HepG2 (cell line): ENCODE data around the gene GALNT18. TPM values are rescaled to one million over a fixed set of nuclear protein-coding genes. Genes with fewer than 3 reads are reported as not detected.

Experiments used
- ATAC-seq: fragments of 200-7000 bp; cut with Tn5 transposase; 3 replicates; pipeline ENCODE4 v1.9.1; 2020; ENCODE audit warnings: mild to moderate bottlenecking, moderate library complexity
- BruUV-seq: library from RNA; stranded (reverse); fragments of 400-500 nt; replicated peaks from 2 replicates; lab custom pipeline; 2021; lab: Mats Ljungman, UMichigan
- CTCF ChIA-PET: fragments of 300-600 bp; formaldehyde crosslinking; extraction: SDS; loops from one replicate; lab custom pipeline; 2021; ENCODE audit warnings: low total read pairs, inconsistent platforms, low intra/inter-chr PET ratio; lab: Yijun Ruan, JAX
- POLR2A ChIA-PET: fragments of 350-600 bp; sonication (Branson Sonifier 250); formaldehyde crosslinking; loops from one replicate; lab custom pipeline; 2020; ENCODE audit warnings: antibody characterized with exemption, inconsistent platforms; lab: Yijun Ruan, JAX
- DNase-seq: peaks from one replicate; pipeline ENCODE4 v3.0.0-alpha.2; 2015; ENCODE audit warnings: low spot score
- FAIRE-seq: peaks from 3 replicates; lab custom pipeline; 2011; peaks lifted over from hg19 to GRCh38; lab: Jason Lieb, UNC
- H2AFZ ChIP-seq: one replicate; pipeline ENCODE4 v1.6.1; 2011; ENCODE audit warnings: low read length, inconsistent platforms
- H3K27ac ChIP-seq: fragments of 300-600 bp; 3 replicates; pipeline ENCODE4 v1.8.0; 2011; ENCODE audit warnings: mixed run types, mild to moderate bottlenecking, mixed read lengths, low read length, inconsistent platforms; ENCODE audit not compliant: insufficient read depth; ENCODE audit errors: extremely low read length
- H3K27me3 ChIP-seq, 2 experiments: fragments of 200-600 bp in 1 of 2; 2 replicates in 1 of 2; 3 replicates in 1 of 2; pipeline versions ENCODE4 v1.6.0 to v1.8.0; 2011; ENCODE audit warnings: low read length in 2 of 2, mild to moderate bottlenecking in 2 of 2, moderate library complexity in 2 of 2, inconsistent platforms in 1 of 2; ENCODE audit not compliant: insufficient read depth in 2 of 2, control insufficient read depth in 1 of 2
- H3K36me3 ChIP-seq, 2 experiments: fragments of 200-600 bp in 1 of 2; replicated peaks in 1 of 2; 2 replicates in 1 of 2; 3 replicates in 1 of 2; pipeline versions ENCODE4 v1.5.1 to v1.8.0; 2011; ENCODE audit warnings: low read length in 2 of 2, inconsistent platforms in 1 of 2; ENCODE audit not compliant: insufficient read depth in 2 of 2, control insufficient read depth in 1 of 2
- H3K4me1 ChIP-seq: 2 replicates; pipeline ENCODE4 v1.5.1; 2012; ENCODE audit warnings: low read length, inconsistent platforms; ENCODE audit not compliant: insufficient read depth
- H3K4me2 ChIP-seq: 2 replicates; pipeline ENCODE4 v1.6.0; 2011; ENCODE audit warnings: low read depth, low read length, inconsistent platforms
- H3K4me3 ChIP-seq, 3 experiments: fragments of 200-600 bp in 1 of 3; sonication (generic), shearing (Covaris generic) in 1 of 3; replicated peaks in 1 of 3; 2 replicates each; pipeline ENCODE4 v1.5.1; 2011 to 2016; ENCODE audit warnings: low read length in 3 of 3, inconsistent platforms in 2 of 3, low read depth in 2 of 3, mild to moderate bottlenecking in 2 of 3, control low read depth in 1 of 3, mixed read lengths in 1 of 3; ENCODE audit not compliant: insufficient read depth in 1 of 3
- H3K79me2 ChIP-seq: one replicate; pipeline ENCODE4 v1.6.1; 2011; ENCODE audit warnings: low read length, inconsistent platforms; ENCODE audit not compliant: insufficient read depth
- H3K9ac ChIP-seq: 2 replicates; pipeline ENCODE4 v1.6.0; 2011; ENCODE audit warnings: mild to moderate bottlenecking, low read depth, low read length, inconsistent platforms; ENCODE audit not compliant: insufficient read depth
- H3K9me3 ChIP-seq: 2 replicates; pipeline ENCODE4 v1.5.1; 2012; ENCODE audit warnings: mild to moderate bottlenecking, low read length
- H4K20me1 ChIP-seq: 2 replicates; pipeline ENCODE4 v1.6.0; 2011; ENCODE audit warnings: inconsistent platforms, mild to moderate bottlenecking, low read length, moderate library complexity; ENCODE audit not compliant: insufficient read depth
- CREB3 ChIP-seq: sonication (generic); formaldehyde crosslinking; IDR thresholded peaks from 2 replicates; pipeline ENCODE4 v1.5.0; 2020; ENCODE audit warnings: missing genetic modification reagents
- ELF3 ChIP-seq: IDR thresholded peaks from 2 replicates; pipeline ENCODE4 v1.6.1; 2016; ENCODE audit warnings: missing genetic modification reagents, missing compliant biosample characterization
- IRF2 ChIP-seq: IDR thresholded peaks from 2 replicates; pipeline ENCODE4 v1.6.1; 2018; ENCODE audit warnings: missing genetic modification reagents, missing compliant biosample characterization
- KLF9 ChIP-seq: IDR thresholded peaks from 2 replicates; pipeline ENCODE4 v1.6.1; 2016; ENCODE audit warnings: low read depth
- LCORL ChIP-seq, 2 experiments: fragments of 450-650 bp in 1 of 2; sonication (generic) in 1 of 2; formaldehyde crosslinking in 1 of 2; IDR thresholded peaks; 2 replicates each; pipeline versions ENCODE4 v1.5.0 to v1.6.1; 2017 to 2020; ENCODE audit warnings: antibody characterized with exemption in 1 of 2, missing genetic modification reagents in 1 of 2
- MAF1 ChIP-seq: sonication (generic); formaldehyde crosslinking; IDR thresholded peaks from 2 replicates; pipeline ENCODE4 v1.5.0; 2020; ENCODE audit warnings: missing genetic modification reagents, borderline replicate concordance
- MEIS2 ChIP-seq: sonication (generic); formaldehyde crosslinking; IDR thresholded peaks from 2 replicates; pipeline ENCODE4 v1.9.0; 2021; ENCODE audit warnings: mild to moderate bottlenecking, missing genetic modification reagents
- MXI1 ChIP-seq: IDR thresholded peaks from 3 replicates; pipeline ENCODE4 v1.6.1; 2012; ENCODE audit warnings: low read depth, low read length, inconsistent platforms, borderline replicate concordance
- TEAD2 ChIP-seq: sonication (generic); formaldehyde crosslinking; IDR thresholded peaks from 2 replicates; pipeline ENCODE4 v1.9.0; 2021; ENCODE audit warnings: missing genetic modification reagents
- ZBTB44 ChIP-seq: sonication (generic); formaldehyde crosslinking; IDR thresholded peaks from 2 replicates; pipeline ENCODE4 v1.4.0; 2020; ENCODE audit warnings: missing genetic modification reagents
- ZNF510 ChIP-seq: sonication (generic); formaldehyde crosslinking; IDR thresholded peaks from 2 replicates; pipeline ENCODE4 v1.4.0; 2020; ENCODE audit warnings: low read depth, mild to moderate bottlenecking, missing genetic modification reagents
- ZNF543 ChIP-seq: sonication (generic); formaldehyde crosslinking; IDR thresholded peaks from 2 replicates; pipeline ENCODE4 v1.4.0; 2020; ENCODE audit warnings: mild to moderate bottlenecking, missing genetic modification reagents
- ZNF546 ChIP-seq: sonication (generic); formaldehyde crosslinking; conservative IDR thresholded peaks from 2 replicates; pipeline ENCODE4 v1.8.1; 2023; ENCODE audit warnings: mild to moderate bottlenecking, missing genetic modification reagents
- ZNF562 ChIP-seq: sonication (generic); formaldehyde crosslinking; IDR thresholded peaks from 2 replicates; pipeline ENCODE4 v1.8.0; 2022; ENCODE audit warnings: missing genetic modification reagents, borderline replicate concordance
- ZNF567 ChIP-seq: sonication (generic); formaldehyde crosslinking; IDR thresholded peaks from 2 replicates; pipeline ENCODE4 v1.8.1; 2023; ENCODE audit warnings: mild to moderate bottlenecking, missing genetic modification reagents, borderline replicate concordance
- ZSCAN30 ChIP-seq: sonication (generic); formaldehyde crosslinking; IDR thresholded peaks from 2 replicates; pipeline ENCODE4 v1.5.0; 2020; ENCODE audit warnings: mild to moderate bottlenecking, missing genetic modification reagents
- WGBS: methylation state at CpG from one replicate; pipeline ENCODE4 v1.1.6; 2017; ENCODE audit warnings: low lambda C conversion rate; 5-methylcytosine and 5-hydroxymethylcytosine counted together
- in situ Hi-C: cut with HindIII; loops from 2 replicates; pipeline ENCODE4 v1.10.0; 2017; ENCODE audit warnings: low pct_unique_long_range_greater_than_20kb; ENCODE audit not compliant: extremely low pct_ligation_motif_present
- intact Hi-C: fragments of 100-400 bp; cut with micrococcal nuclease; formaldehyde crosslinking; loops from one replicate; pipeline ENCODE4 v1.10.0; 2022; ENCODE audit not compliant: unreplicated experiment
- polyA plus RNA-seq, 8 experiments: library from polyadenylated mRNA; depleted of rRNA in 3 of 8; stranded (reverse) in 7 of 8; unstranded in 1 of 8; fragments of >200 nt; fragmentation: Illumina TruSeq in 4 of 8; extraction: Trizol in 4 of 8; gene quantifications; 2 replicates each; pipeline versions ENCODE4 v1.2.1 to v1.2.3, GENCODE V29; 2011 to 2016; ENCODE audit warnings: low read depth in 4 of 8, missing spikeins in 1 of 8, mixed read lengths in 1 of 8; ENCODE audit not compliant: insufficient read depth in 1 of 8
- total RNA-seq, 5 experiments: library from RNA; depleted of rRNA; stranded (reverse); fragments of >200 nt; fragmentation: Illumina TruSeq; extraction: Trizol; gene quantifications; 2 replicates each; pipeline ENCODE4 v1.2.3, GENCODE V29; 2016; ENCODE audit warnings: low read depth in 1 of 5

GALNT18 gene
- total and polyA plus RNA-seq, 2 of the 13 experiments (the other 11 are each of a cell fraction or from before 2014, with no cell fraction given), result 0.11 TPM; not detected in 1

GRCh38 chr11:11608783-11609232 is 13.0 kb downstream of the GALNT18 start:
- TF ChIP-seq IRF2 (CRISPR knock-in tag), result no peak
- peak; percentile 92 for TF ChIP-seq LCORL (IDR thresholded peaks at IDR 0.05)
- no peak for TF ChIP-seq LCORL (CRISPR knock-in tag; IDR thresholded peaks at IDR 0.05)
- no peak for TF ChIP-seq ELF3 (CRISPR knock-in tag)
- no peak for TF ChIP-seq ZSCAN30 (CRISPR knock-in tag)
- TF ChIP-seq KLF9 (CRISPR knock-in tag), result no peak
- TF ChIP-seq MEIS2 (CRISPR knock-in tag), result no peak
- TF ChIP-seq, all 625 proteins: peak for 1
- WGBS, result 19% methylated on average over 2 of the region's 2 CpGs
- Histone ChIP-seq H3K4me3 (no peak overlapping the region), H3K4me2 (no peak overlapping the region), H3K4me1 (no peaks in the 10 kb centered on the region), H3K36me3 (no peaks in the 10 kb centered on the region), H3K27me3 (peaks cover 4 to 58% of the 10 kb centered on the region in 2 experiments; a peak in 4 of 5 replicates), H4K20me1 (no peaks in the 10 kb centered on the region), H3K27ac (no peak overlapping the region), H3K79me2 (no peaks in the 10 kb centered on the region), H3K9me3 (no peaks in the 10 kb centered on the region), H2AFZ (no peak overlapping the region), H3K9ac (no peak overlapping the region)
- in situ Hi-C loops (no loop called here), intact Hi-C loops (no loop called here)
- POLR2A ChIA-PET, result no interaction called here
- no peak for DNase-seq
- CTCF ChIA-PET, result no interaction called here
- no TSS peak for BruUV-seq
- FAIRE-seq, result no peak
- no peak for ATAC-seq

- Histone ChIP-seq H2AFZ (no peak overlapping the region), H3K27ac (no peak overlapping the region), H3K9me3 (no peaks in the 10 kb centered on the region), H3K79me2 (no peaks in the 10 kb centered on the region), H3K27me3 (peaks cover 4 to 60% of the 10 kb centered on the region in 2 experiments; a peak in 4 of 5 replicates), H3K9ac (no peak overlapping the region), H3K4me3 (no peak overlapping the region), H4K20me1 (no peaks in the 10 kb centered on the region), H3K4me1 (no peaks in the 10 kb centered on the region), H3K4me2 (no peak overlapping the region)
- ATAC-seq (no peak), DNase-seq (no peak)
- POLR2A ChIA-PET, result no interaction called here
- WGBS, result 0% methylated on average over 2 of the region's 2 CpGs
- intact Hi-C loops, result no loop called here
- BruUV-seq, result no TSS peak
- CTCF ChIA-PET, result no interaction called here
- TF ChIP-seq TEAD2 (CRISPR knock-in tag), result no peak
- no peak for TF ChIP-seq MXI1
- TF ChIP-seq ZNF562 (CRISPR knock-in tag), result no peak
- no peak for TF ChIP-seq ZBTB44
- no peak for TF ChIP-seq ZNF546 (CRISPR knock-in tag)
- TF ChIP-seq CREB3 (CRISPR knock-in tag), result no peak
- TF ChIP-seq MAF1 (CRISPR knock-in tag), result no peak
- no peak for TF ChIP-seq ZNF543 (CRISPR knock-in tag)
- no peak for TF ChIP-seq ZNF567 (CRISPR knock-in tag)
- TF ChIP-seq ZNF510, result no peak
- TF ChIP-seq, all 625 proteins: peak for 0
- H3K36me3 ChIP-seq, result no peaks in the 10 kb centered on the region
- in situ Hi-C loops, result no loop called here
- FAIRE-seq, result no peak
Observed at GRCh38 chr11:11607772-11608171, 14.0 kb downstream of the GALNT18 start.
